Right renal pelvis (tissue), 4 donors: ENCODE data around the gene ZFYVE26. TPM values are rescaled to one million over a fixed set of nuclear protein-coding genes. Genes with fewer than 3 reads are reported as not detected.
A peak's percentile ranks its signal among the peaks of the same experiment; 100 is the strongest.
"Not testable (repeated sequence)": the region's sequence is repeated elsewhere in the genome, so short reads cannot be mapped to it uniquely, and the experiment has no call there.

Experiments
- DNase-seq, 4 donors: peaks; one replicate each; pipeline ENCODE4 v3.0.0-alpha.2; 2013; ENCODE audit warnings: low read depth in 4 of 4, low spot score in 3 of 4, missing footprints in 1 of 4
- polyA plus RNA-seq, 4 donors: library from polyadenylated mRNA; unstranded; fragments of 120-200 nt; gene quantifications; one replicate each; pipeline ENCODE4 v1.2.1, GENCODE V29; 2013; ENCODE audit not compliant: insufficient read length in 4 of 4

ZFYVE26 gene
- polyA plus RNA-seq, 4 donors, result 14.0 to 15.8 (median 15.2) TPM

DNA sequence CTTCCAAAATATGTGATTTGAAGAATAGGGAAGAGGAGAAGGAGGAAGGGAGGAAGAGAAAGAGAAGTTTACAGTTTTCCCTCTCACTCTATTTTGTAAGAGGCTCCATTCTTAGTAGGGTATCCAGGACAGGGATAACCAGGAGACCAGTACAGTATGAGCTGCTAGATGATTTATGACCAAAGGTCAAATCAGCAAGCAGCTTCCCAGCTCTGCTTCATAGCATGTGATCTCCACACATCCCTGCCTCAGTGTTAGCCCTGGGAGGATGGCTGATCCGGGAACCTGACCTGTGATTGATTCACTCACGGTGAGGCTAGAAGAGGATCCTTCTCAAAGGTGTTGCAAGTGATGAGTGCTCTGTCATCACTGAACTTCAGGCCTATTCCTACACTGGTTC lies 98.1 kb downstream of the ZFYVE26 start:
- DNase-seq, result no peak

DNA sequence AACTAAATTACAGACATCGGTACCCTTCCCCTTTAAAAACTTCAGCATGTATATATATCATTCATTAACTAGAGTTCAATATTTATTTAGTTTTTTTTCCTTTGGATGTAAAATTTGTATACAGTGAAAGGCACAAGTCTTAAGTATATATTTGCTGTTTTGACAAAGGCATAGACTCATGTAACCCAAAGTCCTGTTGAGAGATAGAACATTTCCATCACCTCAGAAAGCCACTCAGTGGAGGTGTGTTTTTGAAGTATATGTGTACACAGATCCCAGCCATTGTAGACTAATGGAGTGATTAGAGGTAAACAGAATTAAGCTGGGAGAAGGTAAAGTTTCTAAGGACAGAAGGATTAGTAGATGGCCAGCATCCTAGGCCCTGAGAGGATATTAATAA lies 99.3 kb downstream of the ZFYVE26 start:
- DNase-seq, result no peak

DNA sequence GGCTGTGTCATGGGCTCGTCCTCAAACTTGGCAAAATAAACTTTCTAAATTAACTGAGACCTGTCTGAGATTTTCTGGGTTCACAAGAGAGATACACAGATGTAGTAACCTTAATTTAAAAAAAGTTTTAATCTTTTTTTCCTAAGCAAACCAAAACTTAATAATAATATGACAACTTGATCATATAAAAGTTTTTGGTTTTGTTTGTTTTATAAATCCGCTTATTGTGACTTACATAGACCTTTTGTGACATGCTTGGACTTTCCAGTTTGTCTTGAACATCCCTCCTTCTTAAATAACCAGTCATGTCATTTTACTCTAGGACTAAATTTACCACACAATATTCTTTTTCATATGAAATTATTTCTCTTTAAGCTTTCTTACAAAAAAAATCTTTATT lies 106.2 kb downstream of the ZFYVE26 start:
- no peak for DNase-seq

DNA sequence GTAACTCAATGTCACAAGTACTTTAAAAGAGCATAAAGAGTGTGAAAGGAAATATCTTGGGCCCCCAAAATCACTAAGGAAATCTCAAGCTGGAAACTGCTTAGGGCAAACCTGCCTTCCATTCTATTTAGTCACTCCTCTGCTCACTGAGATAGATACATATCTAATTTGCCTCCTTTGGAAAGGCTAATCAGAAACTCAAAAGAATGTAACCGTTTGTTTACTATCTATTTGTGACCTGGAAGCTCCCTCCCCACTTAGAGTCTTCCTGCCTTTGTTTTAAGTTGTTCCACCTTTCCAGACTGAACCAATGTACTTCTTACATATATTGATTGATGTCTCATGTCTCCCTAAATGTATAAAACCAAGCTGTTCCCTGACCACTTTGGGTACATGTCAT lies 106.6 kb downstream of the ZFYVE26 start:
- not testable (repeated sequence) for DNase-seq

DNA sequence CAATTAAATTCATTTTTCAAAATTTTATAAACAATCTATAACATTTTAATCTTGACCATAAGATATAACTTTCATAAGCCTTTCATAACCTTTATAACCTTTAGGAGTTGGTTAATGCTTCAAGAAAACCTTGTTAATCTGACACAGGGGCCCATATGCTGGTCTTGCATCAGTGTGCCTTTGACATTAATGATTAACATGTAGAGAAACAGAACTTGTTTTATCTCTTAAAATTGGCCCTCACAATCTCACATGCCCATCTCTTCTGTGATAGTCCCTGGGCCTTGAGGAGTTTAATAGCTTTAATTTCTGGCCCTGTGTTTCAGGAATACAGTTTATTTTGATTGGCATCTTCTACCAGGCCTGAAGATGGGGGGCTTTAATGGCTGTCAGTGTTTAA lies 107.0 kb downstream of the ZFYVE26 start:
- not testable (repeated sequence) for DNase-seq

DNA sequence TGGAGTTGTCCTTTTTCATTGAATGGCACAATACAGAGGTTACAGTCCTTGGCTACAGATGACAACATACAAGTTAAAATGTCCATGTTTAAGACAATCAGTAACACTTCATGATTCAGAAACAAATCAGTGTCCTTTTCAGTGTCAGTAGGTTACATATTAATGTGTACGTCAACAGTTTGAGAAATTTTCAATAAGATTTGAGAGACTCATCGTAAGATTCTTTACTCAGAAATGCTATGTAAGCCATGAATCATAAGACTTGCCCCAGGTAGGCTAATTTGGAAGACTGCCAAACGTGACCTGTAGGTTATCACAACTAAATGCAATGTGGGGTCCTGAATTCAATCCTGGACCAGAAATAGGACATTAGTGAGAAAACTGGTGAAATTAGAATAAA lies 111.2 kb downstream of the ZFYVE26 start:
- DNase-seq, result no peak

DNA sequence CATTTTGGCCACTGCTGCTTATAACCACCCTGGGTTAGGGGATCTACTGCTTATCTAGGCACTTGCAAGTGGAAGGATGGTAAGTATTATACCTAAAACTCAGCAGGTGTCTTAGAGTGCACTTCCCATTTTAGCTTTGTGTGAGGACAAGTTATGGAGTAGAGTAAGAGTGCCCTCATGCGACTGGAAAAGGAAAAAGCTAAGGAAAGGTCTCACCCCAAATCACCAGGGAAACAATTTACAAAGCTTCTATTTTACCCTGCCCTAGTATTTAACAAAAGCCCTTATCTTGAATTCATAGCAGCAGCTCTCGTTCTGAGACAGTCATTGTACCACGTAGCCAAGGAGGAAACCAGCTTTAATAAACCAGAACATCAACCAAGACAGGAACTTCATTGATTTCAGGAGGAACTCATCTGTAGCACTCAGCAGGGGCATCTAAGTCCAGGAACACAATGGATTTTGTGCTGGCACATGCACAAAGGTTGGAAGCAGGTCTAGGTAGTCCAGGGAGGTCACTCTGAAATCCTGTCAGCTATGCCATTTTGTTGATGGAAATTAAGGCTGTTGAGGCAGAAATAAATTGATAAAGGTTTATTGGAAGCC lies 111.8 kb downstream of the ZFYVE26 start:
- DNase-seq, result peak in 2 of 4 donors; percentile 33 to 35

DNA sequence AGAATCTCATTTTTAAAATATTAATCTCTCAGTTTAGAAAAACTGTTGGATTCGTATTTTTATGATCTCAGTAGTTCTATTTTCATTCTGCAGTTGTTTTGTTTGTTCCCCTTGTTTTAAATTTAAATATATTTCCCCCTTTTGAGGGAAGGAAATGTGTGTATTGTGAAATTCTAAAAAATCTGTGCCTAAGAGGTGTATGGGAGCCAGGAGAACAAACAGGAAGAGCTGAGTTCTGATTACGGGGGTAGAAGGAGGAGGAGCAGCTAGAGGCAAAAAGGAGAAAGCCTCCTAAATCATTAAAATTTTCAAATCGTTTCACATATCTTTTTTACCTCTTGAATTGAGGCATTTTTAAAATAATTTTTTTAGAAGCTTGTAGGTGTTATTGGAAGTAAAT lies 112.4 kb downstream of the ZFYVE26 start:
- DNase-seq, result no peak

DNA sequence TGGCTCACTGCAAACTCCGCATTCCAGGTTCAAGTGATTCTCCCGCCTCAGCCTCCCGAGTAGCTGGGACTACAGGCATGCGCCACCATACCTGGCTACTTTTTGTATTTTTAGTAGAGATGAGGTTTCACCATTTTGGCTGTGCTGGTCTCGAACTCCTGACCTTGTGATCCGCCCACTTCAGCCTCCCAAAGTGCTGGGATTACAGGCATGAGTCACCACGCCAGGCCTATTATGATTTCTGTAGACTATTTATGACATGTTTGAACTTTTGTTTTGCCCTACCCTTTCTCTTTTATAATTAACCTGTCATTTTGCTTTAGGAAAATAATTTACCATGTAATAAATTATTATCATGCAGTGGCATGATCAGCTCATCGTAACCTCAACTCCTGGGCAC lies 114.9 kb downstream of the ZFYVE26 start, which contains the start of gene RDH12:
Gene RDH12, plus strand, starts transcription at position 395 of the 400 bp plus-strand sequence. CDS start 20,757 bp downstream, outside the sequence.
- not testable (repeated sequence) for DNase-seq

DNA sequence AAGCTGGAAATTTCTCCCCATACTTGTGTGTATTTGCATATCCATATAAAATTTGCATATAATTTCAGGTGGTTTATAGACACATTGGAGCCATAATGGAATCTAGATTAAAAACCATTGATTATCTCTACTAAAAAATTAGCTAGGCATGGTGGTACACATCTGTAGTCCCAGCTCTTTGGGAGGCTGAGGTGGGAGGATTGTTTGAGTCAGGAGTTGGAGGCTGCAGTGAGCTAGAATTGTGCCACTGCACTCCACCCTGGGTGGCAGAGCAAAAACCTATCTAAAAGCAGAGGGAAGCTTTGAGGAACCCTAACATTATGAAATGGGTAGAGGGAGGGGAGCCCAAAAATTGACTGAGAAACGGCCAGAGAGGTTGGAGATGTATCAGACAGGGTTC lies 118.2 kb downstream of the ZFYVE26 start:
- DNase-seq, result no peak

DNA sequence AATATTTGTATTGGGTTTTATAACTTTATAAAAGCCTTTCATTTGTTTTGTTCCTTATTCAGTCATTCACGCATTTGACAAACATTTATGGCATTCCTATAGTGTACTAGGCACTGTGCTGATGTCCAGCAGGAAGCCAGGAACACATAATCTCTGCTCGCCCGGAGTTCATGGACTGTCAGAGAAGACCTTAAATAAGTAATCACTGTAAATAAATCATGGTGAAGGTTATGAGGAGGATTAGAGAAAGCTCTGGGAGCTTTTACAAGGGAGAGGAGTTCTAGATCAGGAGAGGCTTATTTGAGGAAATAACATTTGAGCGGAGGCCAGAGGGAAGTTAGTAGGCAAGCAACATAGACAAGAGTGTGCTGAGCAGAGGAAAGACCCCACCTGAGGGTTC lies 119.4 kb downstream of the ZFYVE26 start:
- no peak for DNase-seq

Other genes with a start within 250 kb of the ZFYVE26 start
- gene PIGH, start 216.3 kb downstream of the ZFYVE26 start, polyA plus RNA-seq, result 10 to 100 TPM; 39.5 to 47.2 (median 46.1) TPM
- gene ARG2, start 196.7 kb downstream of the ZFYVE26 start, polyA plus RNA-seq, result 10 to 100 TPM; 10.8 to 31.7 (median 11.8) TPM
- gene VTI1B, start 142.0 kb downstream of the ZFYVE26 start, polyA plus RNA-seq, result 100 to 1,000 TPM; 105 to 120 (median 114) TPM
- 100 to 1,000 TPM; 104 to 117 (median 115) TPM for gene RDH11, start 120.8 kb downstream of the ZFYVE26 start, polyA plus RNA-seq
- gene RDH12, start 114.7 kb downstream of the ZFYVE26 start, polyA plus RNA-seq, result 1 to 10 TPM in 1 of 4 donors, under 1 TPM in 3; 0.43 to 1.2 (median 0.66) TPM
- gene RAD51B, start 3.2 kb upstream of the ZFYVE26 start, polyA plus RNA-seq, result 10 to 100 TPM; 10.7 to 11.6 (median 11.3) TPM